C4-2B (cell line): ENCODE data around the gene GAREM2.

ENCODE experiments used
- ZFX ChIP-seq: fragments of 450-650 bp; IDR thresholded peaks from 2 replicates; pipeline ENCODE4 v1.6.1; 2017
- TF ChIP-seq, protein P1 (sequence below): fragments of 450-650 bp; conservative IDR thresholded peaks from 2 replicates; pipeline ENCODE4 v1.5.1; 2017; ENCODE audit warnings: mild to moderate bottlenecking

GRCh38 chr2:26123426-26123825, 49.5 kb upstream of the GAREM2 start:
- TF ChIP-seq, protein P1, sequence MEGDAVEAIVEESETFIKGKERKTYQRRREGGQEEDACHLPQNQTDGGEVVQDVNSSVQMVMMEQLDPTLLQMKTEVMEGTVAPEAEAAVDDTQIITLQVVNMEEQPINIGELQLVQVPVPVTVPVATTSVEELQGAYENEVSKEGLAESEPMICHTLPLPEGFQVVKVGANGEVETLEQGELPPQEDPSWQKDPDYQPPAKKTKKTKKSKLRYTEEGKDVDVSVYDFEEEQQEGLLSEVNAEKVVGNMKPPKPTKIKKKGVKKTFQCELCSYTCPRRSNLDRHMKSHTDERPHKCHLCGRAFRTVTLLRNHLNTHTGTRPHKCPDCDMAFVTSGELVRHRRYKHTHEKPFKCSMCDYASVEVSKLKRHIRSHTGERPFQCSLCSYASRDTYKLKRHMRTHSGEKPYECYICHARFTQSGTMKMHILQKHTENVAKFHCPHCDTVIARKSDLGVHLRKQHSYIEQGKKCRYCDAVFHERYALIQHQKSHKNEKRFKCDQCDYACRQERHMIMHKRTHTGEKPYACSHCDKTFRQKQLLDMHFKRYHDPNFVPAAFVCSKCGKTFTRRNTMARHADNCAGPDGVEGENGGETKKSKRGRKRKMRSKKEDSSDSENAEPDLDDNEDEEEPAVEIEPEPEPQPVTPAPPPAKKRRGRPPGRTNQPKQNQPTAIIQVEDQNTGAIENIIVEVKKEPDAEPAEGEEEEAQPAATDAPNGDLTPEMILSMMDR: no peak
- no peak for TF ChIP-seq ZFX
